HL-60 (cell line): Measurements from ENCODE around the gene GAS5.

Experiments
- DNase-seq, 2 experiments: peaks; one replicate each; pipeline ENCODE4 v3.0.0-alpha.2; 2010 to 2020; ENCODE audit warnings: low read depth in 1 of 2, low spot score in 1 of 2
- H3K27ac ChIP-seq: fragments of 250-450 bp; sonication (Bioruptor Pico); replicated peaks from 2 replicates; pipeline ENCODE4 v1.5.1; 2020; ENCODE audit warnings: mild to moderate bottlenecking, moderate library complexity
- H3K27me3 ChIP-seq: fragments of 250-450 bp; sonication (Bioruptor Pico); 2 replicates; pipeline ENCODE4 v1.5.1; 2021; ENCODE audit warnings: mild to moderate bottlenecking, moderate library complexity; ENCODE audit not compliant: insufficient read depth, poor library complexity, severe bottlenecking
- H3K4me3 ChIP-seq: replicated peaks from 2 replicates; pipeline ENCODE4 v1.5.1; 2011; ENCODE audit warnings: mild to moderate bottlenecking, control low read depth, low read length; ENCODE audit not compliant: insufficient read depth
- GABPA ChIP-seq: IDR thresholded peaks from 2 replicates; pipeline ENCODE4 v1.6.1; 2012; ENCODE audit warnings: low read depth
- POLR2AphosphoS5 ChIP-seq: IDR thresholded peaks from 2 replicates; pipeline ENCODE4 v1.6.1; 2012; ENCODE audit warnings: low read depth
- SPI1 ChIP-seq: IDR thresholded peaks from 2 replicates; pipeline ENCODE4 v1.6.1; 2012; ENCODE audit warnings: low read depth, mild to moderate bottlenecking, borderline replicate concordance
- TF ChIP-seq, protein P1 (sequence below): IDR thresholded peaks from one replicate; pipeline ENCODE4 v1.5.1; 2011; ENCODE audit warnings: low read length, control low read depth, inconsistent platforms; ENCODE audit not compliant: insufficient read depth
- TF ChIP-seq, protein P2 (sequence below): IDR thresholded peaks from 2 replicates; pipeline ENCODE4 v1.6.1; 2012; ENCODE audit warnings: low read depth; ENCODE audit not compliant: insufficient replicate concordance

The GAS5 gene

GRCh38 chr1:173903827-173904531 lies 36.2 kb upstream of the GAS5 start:
- no peak overlapping the region for H3K4me3 ChIP-seq
- no peak for DNase-seq
- H3K27me3 ChIP-seq = no peaks in the 10 kb centered on the region
- TF ChIP-seq SPI1 (no peak), POLR2AphosphoS5 (no peak), GABPA (no peak)
- TF ChIP-seq, protein P1, sequence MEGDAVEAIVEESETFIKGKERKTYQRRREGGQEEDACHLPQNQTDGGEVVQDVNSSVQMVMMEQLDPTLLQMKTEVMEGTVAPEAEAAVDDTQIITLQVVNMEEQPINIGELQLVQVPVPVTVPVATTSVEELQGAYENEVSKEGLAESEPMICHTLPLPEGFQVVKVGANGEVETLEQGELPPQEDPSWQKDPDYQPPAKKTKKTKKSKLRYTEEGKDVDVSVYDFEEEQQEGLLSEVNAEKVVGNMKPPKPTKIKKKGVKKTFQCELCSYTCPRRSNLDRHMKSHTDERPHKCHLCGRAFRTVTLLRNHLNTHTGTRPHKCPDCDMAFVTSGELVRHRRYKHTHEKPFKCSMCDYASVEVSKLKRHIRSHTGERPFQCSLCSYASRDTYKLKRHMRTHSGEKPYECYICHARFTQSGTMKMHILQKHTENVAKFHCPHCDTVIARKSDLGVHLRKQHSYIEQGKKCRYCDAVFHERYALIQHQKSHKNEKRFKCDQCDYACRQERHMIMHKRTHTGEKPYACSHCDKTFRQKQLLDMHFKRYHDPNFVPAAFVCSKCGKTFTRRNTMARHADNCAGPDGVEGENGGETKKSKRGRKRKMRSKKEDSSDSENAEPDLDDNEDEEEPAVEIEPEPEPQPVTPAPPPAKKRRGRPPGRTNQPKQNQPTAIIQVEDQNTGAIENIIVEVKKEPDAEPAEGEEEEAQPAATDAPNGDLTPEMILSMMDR = no peak
- TF ChIP-seq, protein P2, sequence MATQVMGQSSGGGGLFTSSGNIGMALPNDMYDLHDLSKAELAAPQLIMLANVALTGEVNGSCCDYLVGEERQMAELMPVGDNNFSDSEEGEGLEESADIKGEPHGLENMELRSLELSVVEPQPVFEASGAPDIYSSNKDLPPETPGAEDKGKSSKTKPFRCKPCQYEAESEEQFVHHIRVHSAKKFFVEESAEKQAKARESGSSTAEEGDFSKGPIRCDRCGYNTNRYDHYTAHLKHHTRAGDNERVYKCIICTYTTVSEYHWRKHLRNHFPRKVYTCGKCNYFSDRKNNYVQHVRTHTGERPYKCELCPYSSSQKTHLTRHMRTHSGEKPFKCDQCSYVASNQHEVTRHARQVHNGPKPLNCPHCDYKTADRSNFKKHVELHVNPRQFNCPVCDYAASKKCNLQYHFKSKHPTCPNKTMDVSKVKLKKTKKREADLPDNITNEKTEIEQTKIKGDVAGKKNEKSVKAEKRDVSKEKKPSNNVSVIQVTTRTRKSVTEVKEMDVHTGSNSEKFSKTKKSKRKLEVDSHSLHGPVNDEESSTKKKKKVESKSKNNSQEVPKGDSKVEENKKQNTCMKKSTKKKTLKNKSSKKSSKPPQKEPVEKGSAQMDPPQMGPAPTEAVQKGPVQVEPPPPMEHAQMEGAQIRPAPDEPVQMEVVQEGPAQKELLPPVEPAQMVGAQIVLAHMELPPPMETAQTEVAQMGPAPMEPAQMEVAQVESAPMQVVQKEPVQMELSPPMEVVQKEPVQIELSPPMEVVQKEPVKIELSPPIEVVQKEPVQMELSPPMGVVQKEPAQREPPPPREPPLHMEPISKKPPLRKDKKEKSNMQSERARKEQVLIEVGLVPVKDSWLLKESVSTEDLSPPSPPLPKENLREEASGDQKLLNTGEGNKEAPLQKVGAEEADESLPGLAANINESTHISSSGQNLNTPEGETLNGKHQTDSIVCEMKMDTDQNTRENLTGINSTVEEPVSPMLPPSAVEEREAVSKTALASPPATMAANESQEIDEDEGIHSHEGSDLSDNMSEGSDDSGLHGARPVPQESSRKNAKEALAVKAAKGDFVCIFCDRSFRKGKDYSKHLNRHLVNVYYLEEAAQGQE = no peak
- H3K27ac ChIP-seq = no peak overlapping the region

DNA sequence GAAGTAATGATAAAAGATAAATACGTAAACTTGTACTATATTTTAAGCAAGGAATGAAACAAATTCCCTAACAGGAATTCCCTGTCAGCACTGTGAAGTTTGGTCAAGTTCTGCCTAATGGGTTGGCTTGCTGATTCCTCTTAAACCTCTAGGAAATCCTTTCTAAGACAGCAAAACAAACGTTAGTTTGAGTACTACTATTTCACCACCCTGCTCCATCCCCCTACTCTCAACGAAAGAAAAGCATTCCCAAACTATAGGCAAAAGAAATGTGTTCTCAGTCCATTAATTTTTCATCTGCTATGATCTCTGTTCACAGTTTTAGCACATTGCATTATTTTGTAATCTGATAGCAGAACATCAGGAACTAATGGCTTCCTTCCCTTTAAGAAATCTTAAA lies 33.2 kb upstream of the GAS5 start:
- no peaks in the 10 kb centered on the region for H3K27me3 ChIP-seq
- no peak for TF ChIP-seq SPI1
- TF ChIP-seq, protein P2 = no peak
- no peak for TF ChIP-seq GABPA
- TF ChIP-seq POLR2AphosphoS5 = no peak
- TF ChIP-seq, protein P1 = no peak
- no peak for DNase-seq
- H3K4me3 ChIP-seq = no peak overlapping the region
- H3K27ac ChIP-seq = no peak overlapping the region

GRCh38 chr1:173900427-173900826 lies 32.6 kb upstream of the GAS5 start:
- no peak for DNase-seq
- no peaks in the 10 kb centered on the region for H3K27me3 ChIP-seq
- no peak overlapping the region for H3K4me3 ChIP-seq
- H3K27ac ChIP-seq = no peak overlapping the region
- TF ChIP-seq POLR2AphosphoS5 = no peak
- TF ChIP-seq, protein P1 = no peak
- TF ChIP-seq, protein P2 = no peak
